ACHN (cell line): Measurements from ENCODE around the gene GTSF1L.

ENCODE experiments used
- DNase-seq: peaks from one replicate; pipeline ENCODE4 v3.0.0-alpha.2; 2015
- in situ Hi-C: cut with HindIII; loops from 2 replicates; pipeline ENCODE4 v1.10.0; 2017; ENCODE audit warnings: low sequenced_read_pairs, low pct_ligation_motif_present, low pct_unique_long_range_greater_than_20kb

The GTSF1L gene

GRCh38 chr20:43686820-43687219, 40.0 kb downstream of the GTSF1L start:
- in situ Hi-C loops, result no loop called here

GRCh38 chr20:43682446-43682845, 44.4 kb downstream of the GTSF1L start:
- no peak for DNase-seq
- in situ Hi-C loops, result no loop called here

More at GRCh38 chr20:43686820-43687219, 40.0 kb downstream of the GTSF1L start:
- DNase-seq, result no peak

GRCh38 chr20:43681991-43682410, 44.8 kb downstream of the GTSF1L start:
- no peak for DNase-seq
- in situ Hi-C loops, result no loop called here

- in situ Hi-C loops, result no loop called here
- DNase-seq, result no peak
Observed at GRCh38 chr20:43681468-43681942, 45.3 kb downstream of the GTSF1L start.

- no peak for DNase-seq
- in situ Hi-C loops, result no loop called here
Observed at GRCh38 chr20:43680981-43681380, 45.8 kb downstream of the GTSF1L start.

- in situ Hi-C loops, result no loop called here
- DNase-seq, result no peak
Observed at GRCh38 chr20:43676368-43676767, 50.4 kb downstream of the GTSF1L start.
